GM12878 (cell line): ENCODE data around the gene CCDC177. TPM values are rescaled to one million over a fixed set of nuclear protein-coding genes. Genes with fewer than 3 reads are reported as not detected.

ENCODE experiments used
- ATAC-seq: fragments of 200-7000 bp; cut with Tn5 transposase; 3 replicates; pipeline ENCODE4 v1.9.1; 2020; ENCODE audit warnings: mild to moderate bottlenecking, moderate library complexity
- BruUV-seq: library from RNA; stranded (reverse); fragments of 400-500 nt; replicated peaks from 2 replicates; lab custom pipeline; 2021; lab: Mats Ljungman, UMichigan
- CTCF ChIA-PET: fragments of 300-600 bp; sonication (Branson Sonifier 250); formaldehyde crosslinking; extraction: SDS; loops from one replicate; lab custom pipeline; 2021; ENCODE audit warnings: inconsistent platforms; lab: Yijun Ruan, JAX
- POLR2A ChIA-PET: fragments of 350-600 bp; formaldehyde crosslinking; extraction: SDS; loops from one replicate; lab custom pipeline; 2021; ENCODE audit warnings: inconsistent platforms; lab: Charles Lee
- RAD21 ChIA-PET: fragments of 300-600 bp; sonication (Branson Sonifier 250); formaldehyde crosslinking; loops from one replicate; lab custom pipeline; 2023; ENCODE audit warnings: antibody characterized with exemption; ENCODE audit not compliant: unreplicated experiment; lab: Charles Lee
- SMC1A ChIA-PET: fragments of 300-600 bp; sonication (Branson Sonifier 250); formaldehyde crosslinking; loops from one replicate; lab custom pipeline; 2023; ENCODE audit not compliant: unreplicated experiment, uncharacterized antibody; lab: Charles Lee
- DNase-seq: peaks from one replicate; pipeline ENCODE4 v3.0.0-alpha.2; 2011; ENCODE audit warnings: low read depth, low spot score
- FAIRE-seq: peaks from 3 replicates; lab custom pipeline; 2011; peaks lifted over from hg19 to GRCh38; lab: Jason Lieb, UNC
- H2AFZ ChIP-seq: 2 replicates; pipeline ENCODE4 v1.6.0; 2011; ENCODE audit warnings: low read depth, low read length, control low read depth; ENCODE audit not compliant: control insufficient read depth
- H3K27ac ChIP-seq: 2 replicates; pipeline ENCODE4 v1.5.1; 2011; ENCODE audit warnings: control low read depth; ENCODE audit not compliant: control insufficient read depth, insufficient read depth
- H3K27me3 ChIP-seq, 2 experiments: replicated peaks in 1 of 2; 2 replicates each; pipeline versions ENCODE4 v1.6.0 to v1.6.1; 2011; ENCODE audit warnings: low read length in 1 of 2; ENCODE audit not compliant: control insufficient read depth in 2 of 2, insufficient read depth in 2 of 2
- H3K36me3 ChIP-seq, 2 experiments: 2 replicates each; pipeline ENCODE4 v1.5.1; 2011; ENCODE audit warnings: low read length in 1 of 2; ENCODE audit not compliant: control insufficient read depth in 2 of 2, insufficient read depth in 2 of 2
- H3K4me1 ChIP-seq: 2 replicates; pipeline ENCODE4 v1.6.1; 2011; ENCODE audit warnings: mild to moderate bottlenecking, low read length, moderate library complexity, mixed read lengths; ENCODE audit not compliant: control insufficient read depth, insufficient read depth
- H3K4me2 ChIP-seq: 2 replicates; pipeline ENCODE4 v1.6.0; 2011; ENCODE audit warnings: control low read depth; ENCODE audit not compliant: control insufficient read depth, insufficient read depth
- H3K4me3 ChIP-seq: fragments of 200-600 bp; sonication (generic); 2 replicates; pipeline ENCODE4 v1.5.1; 2016
- H3K79me2 ChIP-seq: 2 replicates; pipeline ENCODE4 v1.6.0; 2011; ENCODE audit warnings: low read length; ENCODE audit not compliant: control insufficient read depth, insufficient read depth
- H3K9ac ChIP-seq: 2 replicates; pipeline ENCODE4 v1.8.0; 2011; ENCODE audit warnings: low read length, control low read depth, mixed read lengths; ENCODE audit not compliant: control insufficient read depth, insufficient read depth
- H3K9me3 ChIP-seq: replicated peaks from 3 replicates; pipeline ENCODE4 v1.5.1; 2011; ENCODE audit warnings: mild to moderate bottlenecking, low read length; ENCODE audit not compliant: control insufficient read depth, insufficient read depth
- H4K20me1 ChIP-seq: 2 replicates; pipeline ENCODE4 v1.6.0; 2011; ENCODE audit not compliant: control insufficient read depth, insufficient read depth
- NR2F1 ChIP-seq: fragments of 450-650 bp; conservative IDR thresholded peaks from 2 replicates; pipeline ENCODE4 v1.6.1; 2017; ENCODE audit warnings: mild to moderate bottlenecking
- RFX5 ChIP-seq: IDR thresholded peaks from 2 replicates; pipeline ENCODE4 v1.6.1; 2011; ENCODE audit warnings: low read depth, low read length, improper control_type of control experiment
- WGBS: methylation state at CpG from one replicate; pipeline ENCODE4 v1.1.6; 2016; ENCODE audit warnings: low lambda C conversion rate; ENCODE audit not compliant: insufficient replicate concordance, insufficient coverage; ENCODE audit errors: missing lambda C conversion rate; 5-methylcytosine and 5-hydroxymethylcytosine counted together
- in situ Hi-C: fragments of 300-500 bp; cut with MboI; formaldehyde crosslinking; loops from 9 replicates; pipeline ENCODE4 v1.14.3; 2018; ENCODE audit warnings: mixed read lengths
- intact Hi-C: fragments of 100-400 bp; cut with micrococcal nuclease; formaldehyde crosslinking; loops from one replicate; pipeline ENCODE4 v1.14.2; 2022; ENCODE audit not compliant: unreplicated experiment
- polyA plus RNA-seq, 11 experiments: library from polyadenylated mRNA; depleted of rRNA in 4 of 11; unstranded in 6 of 11; stranded (reverse) in 5 of 11; fragments of >200 nt; fragmentation: Nextera tagmentation in 4 of 11; fragmentation: Illumina TruSeq in 1 of 11; extraction: Ambion mirVana in 4 of 11; extraction: Trizol in 1 of 11; gene quantifications; 1 replicate in 1 of 11; 2 replicates in 10 of 11; pipeline versions ENCODE4 v1.2.1 to v1.2.3, GENCODE V29; 2011 to 2016; ENCODE audit warnings: inconsistent platforms in 2 of 11, missing spikeins in 2 of 11, low read depth in 1 of 11
- total RNA-seq, 4 experiments: library from RNA; depleted of rRNA in 3 of 4; stranded (reverse); fragments of >200 nt in 3 of 4; fragmentation: Illumina TruSeq in 1 of 4; extraction: Trizol in 1 of 4; gene quantifications; 2 replicates each; pipeline versions ENCODE4 v1.2.1 to v1.2.3, GENCODE V29; 2013 to 2021
- TF ChIP-seq, protein P1 (sequence below): fragments of 450-650 bp; IDR thresholded peaks from 2 replicates; pipeline ENCODE4 v1.6.1; 2017; ENCODE audit warnings: mild to moderate bottlenecking, moderate library complexity
- TF ChIP-seq, protein P2 (sequence below): fragments of 450-650 bp; IDR thresholded peaks from 2 replicates; pipeline ENCODE4 v1.6.1; 2017; ENCODE audit warnings: mild to moderate bottlenecking, moderate library complexity
- TF ChIP-seq, protein P3 (sequence below), 3 experiments: IDR thresholded peaks in 2 of 3; conservative IDR thresholded peaks in 1 of 3; 2 replicates each; pipeline ENCODE4 v1.5.1; 2011; ENCODE audit warnings: low read depth in 3 of 3, low read length in 3 of 3, mild to moderate bottlenecking in 3 of 3, control low read depth in 2 of 3, moderate library complexity in 2 of 3, inconsistent platforms in 1 of 3, mixed read lengths in 1 of 3; ENCODE audit not compliant: control insufficient read depth in 2 of 3, insufficient read depth in 1 of 3; ENCODE audit errors: extremely low read depth in 1 of 3

The CCDC177 gene
- total and polyA plus RNA-seq, 10 of the 15 experiments (the other 5 are each of a cell fraction or from before 2014, with no cell fraction given) = not detected

DNA sequence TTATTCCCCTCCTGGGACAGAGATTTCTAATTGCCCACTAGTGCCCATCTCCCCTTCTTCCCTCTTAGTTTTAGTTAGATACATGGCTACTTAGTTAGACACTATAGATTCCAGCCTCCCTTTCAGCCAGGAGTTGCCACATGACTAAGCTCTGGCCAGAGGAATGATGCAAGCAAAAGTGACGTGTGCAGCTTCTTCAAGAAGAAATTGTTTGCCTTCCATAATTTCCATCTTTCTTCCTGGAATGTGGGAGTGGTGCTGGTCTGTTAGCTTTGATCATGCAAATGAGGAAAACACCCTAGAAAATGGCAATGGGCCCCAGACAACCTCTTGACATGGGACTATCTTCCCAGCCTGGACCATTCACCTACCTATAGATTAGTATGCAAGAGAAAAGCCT lies 21.4 kb downstream of the CCDC177 start:
- WGBS = 0% methylated on average over 1 of the region's 1 CpG
- no peak for FAIRE-seq
- RAD21 ChIA-PET = no interaction called here
- TF ChIP-seq, protein P1, sequence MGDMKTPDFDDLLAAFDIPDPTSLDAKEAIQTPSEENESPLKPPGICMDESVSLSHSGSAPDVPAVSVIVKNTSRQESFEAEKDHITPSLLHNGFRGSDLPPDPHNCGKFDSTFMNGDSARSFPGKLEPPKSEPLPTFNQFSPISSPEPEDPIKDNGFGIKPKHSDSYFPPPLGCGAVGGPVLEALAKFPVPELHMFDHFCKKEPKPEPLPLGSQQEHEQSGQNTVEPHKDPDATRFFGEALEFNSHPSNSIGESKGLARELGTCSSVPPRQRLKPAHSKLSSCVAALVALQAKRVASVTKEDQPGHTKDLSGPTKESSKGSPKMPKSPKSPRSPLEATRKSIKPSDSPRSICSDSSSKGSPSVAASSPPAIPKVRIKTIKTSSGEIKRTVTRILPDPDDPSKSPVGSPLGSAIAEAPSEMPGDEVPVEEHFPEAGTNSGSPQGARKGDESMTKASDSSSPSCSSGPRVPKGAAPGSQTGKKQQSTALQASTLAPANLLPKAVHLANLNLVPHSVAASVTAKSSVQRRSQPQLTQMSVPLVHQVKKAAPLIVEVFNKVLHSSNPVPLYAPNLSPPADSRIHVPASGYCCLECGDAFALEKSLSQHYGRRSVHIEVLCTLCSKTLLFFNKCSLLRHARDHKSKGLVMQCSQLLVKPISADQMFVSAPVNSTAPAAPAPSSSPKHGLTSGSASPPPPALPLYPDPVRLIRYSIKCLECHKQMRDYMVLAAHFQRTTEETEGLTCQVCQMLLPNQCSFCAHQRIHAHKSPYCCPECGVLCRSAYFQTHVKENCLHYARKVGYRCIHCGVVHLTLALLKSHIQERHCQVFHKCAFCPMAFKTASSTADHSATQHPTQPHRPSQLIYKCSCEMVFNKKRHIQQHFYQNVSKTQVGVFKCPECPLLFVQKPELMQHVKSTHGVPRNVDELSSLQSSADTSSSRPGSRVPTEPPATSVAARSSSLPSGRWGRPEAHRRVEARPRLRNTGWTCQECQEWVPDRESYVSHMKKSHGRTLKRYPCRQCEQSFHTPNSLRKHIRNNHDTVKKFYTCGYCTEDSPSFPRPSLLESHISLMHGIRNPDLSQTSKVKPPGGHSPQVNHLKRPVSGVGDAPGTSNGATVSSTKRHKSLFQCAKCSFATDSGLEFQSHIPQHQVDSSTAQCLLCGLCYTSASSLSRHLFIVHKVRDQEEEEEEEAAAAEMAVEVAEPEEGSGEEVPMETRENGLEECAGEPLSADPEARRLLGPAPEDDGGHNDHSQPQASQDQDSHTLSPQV = no peak
- TF ChIP-seq, all 136 proteins: peak for 0
- ChIA-PET POLR2A (no interaction called here), CTCF (interaction anchor here (1.0 kb wide), 1 partner anchor 16 kb away, joined by 3 read pairs; no protein-coding TSS in a partner anchor), SMC1A (interaction anchor here (0.8 to 1.0 kb wide), 2 partner anchors 9 to 295 kb away, joined by 3 read pairs; no protein-coding TSS in a partner anchor)
- no TSS peak for BruUV-seq
- no peaks in the 10 kb centered on the region for H4K20me1 ChIP-seq
- no peaks in the 10 kb centered on the region for H3K4me1 ChIP-seq
- H3K36me3 ChIP-seq = no peaks in the 10 kb centered on the region
- H3K9ac ChIP-seq = no peak overlapping the region
- no peak overlapping the region for H3K4me2 ChIP-seq
- ATAC-seq = no peak
- no peaks in the 10 kb centered on the region; a peak in 2 of 4 replicates for H3K27me3 ChIP-seq
- in situ Hi-C loops = no loop called here
- no peaks in the 10 kb centered on the region for H3K79me2 ChIP-seq
- no peak overlapping the region for H2AFZ ChIP-seq
- no peak overlapping the region for H3K27ac ChIP-seq
- no peak for DNase-seq
- H3K4me3 ChIP-seq = no peak overlapping the region
- H3K9me3 ChIP-seq = no peaks in the 10 kb centered on the region
- intact Hi-C loops = no loop called here

DNA sequence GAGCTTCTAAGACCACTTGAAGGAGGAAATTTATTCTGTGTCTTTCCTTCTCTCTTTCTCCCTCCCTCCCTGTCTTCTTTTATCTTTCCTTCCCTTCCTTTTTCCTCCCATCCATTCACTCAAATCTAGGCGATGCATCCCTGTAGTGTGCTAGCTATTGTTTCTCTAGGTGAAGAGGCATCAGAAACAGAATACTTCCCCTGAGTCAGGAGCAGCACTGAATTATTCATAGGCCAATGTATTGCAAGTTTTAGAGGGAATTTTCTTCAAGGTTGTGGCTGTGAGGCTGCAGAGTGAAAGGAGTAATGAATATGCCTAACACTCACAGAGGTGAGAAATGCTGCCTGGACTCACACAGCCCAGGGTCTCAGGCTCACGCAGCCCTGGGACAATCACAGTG lies 23.2 kb downstream of the CCDC177 start:
- Histone ChIP-seq H3K79me2 (no peaks in the 10 kb centered on the region), H3K36me3 (no peaks in the 10 kb centered on the region), H3K4me1 (no peaks in the 10 kb centered on the region), H2AFZ (no peak overlapping the region), H3K27me3 (no peaks in the 10 kb centered on the region; a peak in 2 of 4 replicates), H3K27ac (no peak overlapping the region), H4K20me1 (no peaks in the 10 kb centered on the region), H3K4me3 (no peak overlapping the region), H3K9me3 (no peaks in the 10 kb centered on the region), H3K9ac (no peak overlapping the region), H3K4me2 (no peak overlapping the region)
- ChIA-PET POLR2A (no interaction called here), RAD21 (interaction anchor here (0.9 kb wide), 1 partner anchor 11 kb away, joined by 3 read pairs; no protein-coding TSS in a partner anchor), SMC1A (no interaction called here), CTCF (interaction anchor here (1.2 kb wide), 1 partner anchor 76 kb away, joined by 3 read pairs; no protein-coding TSS in a partner anchor)
- no TSS peak for BruUV-seq
- FAIRE-seq = no peak
- no peak for ATAC-seq
- in situ Hi-C loops (no loop called here), intact Hi-C loops (no loop called here)
- no peak for DNase-seq
- 40% methylated on average over 2 of the region's 2 CpGs for WGBS
- TF ChIP-seq, protein P2, sequence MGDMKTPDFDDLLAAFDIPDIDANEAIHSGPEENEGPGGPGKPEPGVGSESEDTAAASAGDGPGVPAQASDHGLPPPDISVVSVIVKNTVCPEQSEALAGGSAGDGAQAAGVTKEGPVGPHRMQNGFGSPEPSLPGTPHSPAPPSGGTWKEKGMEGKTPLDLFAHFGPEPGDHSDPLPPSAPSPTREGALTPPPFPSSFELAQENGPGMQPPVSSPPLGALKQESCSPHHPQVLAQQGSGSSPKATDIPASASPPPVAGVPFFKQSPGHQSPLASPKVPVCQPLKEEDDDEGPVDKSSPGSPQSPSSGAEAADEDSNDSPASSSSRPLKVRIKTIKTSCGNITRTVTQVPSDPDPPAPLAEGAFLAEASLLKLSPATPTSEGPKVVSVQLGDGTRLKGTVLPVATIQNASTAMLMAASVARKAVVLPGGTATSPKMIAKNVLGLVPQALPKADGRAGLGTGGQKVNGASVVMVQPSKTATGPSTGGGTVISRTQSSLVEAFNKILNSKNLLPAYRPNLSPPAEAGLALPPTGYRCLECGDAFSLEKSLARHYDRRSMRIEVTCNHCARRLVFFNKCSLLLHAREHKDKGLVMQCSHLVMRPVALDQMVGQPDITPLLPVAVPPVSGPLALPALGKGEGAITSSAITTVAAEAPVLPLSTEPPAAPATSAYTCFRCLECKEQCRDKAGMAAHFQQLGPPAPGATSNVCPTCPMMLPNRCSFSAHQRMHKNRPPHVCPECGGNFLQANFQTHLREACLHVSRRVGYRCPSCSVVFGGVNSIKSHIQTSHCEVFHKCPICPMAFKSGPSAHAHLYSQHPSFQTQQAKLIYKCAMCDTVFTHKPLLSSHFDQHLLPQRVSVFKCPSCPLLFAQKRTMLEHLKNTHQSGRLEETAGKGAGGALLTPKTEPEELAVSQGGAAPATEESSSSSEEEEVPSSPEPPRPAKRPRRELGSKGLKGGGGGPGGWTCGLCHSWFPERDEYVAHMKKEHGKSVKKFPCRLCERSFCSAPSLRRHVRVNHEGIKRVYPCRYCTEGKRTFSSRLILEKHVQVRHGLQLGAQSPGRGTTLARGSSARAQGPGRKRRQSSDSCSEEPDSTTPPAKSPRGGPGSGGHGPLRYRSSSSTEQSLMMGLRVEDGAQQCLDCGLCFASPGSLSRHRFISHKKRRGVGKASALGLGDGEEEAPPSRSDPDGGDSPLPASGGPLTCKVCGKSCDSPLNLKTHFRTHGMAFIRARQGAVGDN = no peak
- TF ChIP-seq, protein P3, sequence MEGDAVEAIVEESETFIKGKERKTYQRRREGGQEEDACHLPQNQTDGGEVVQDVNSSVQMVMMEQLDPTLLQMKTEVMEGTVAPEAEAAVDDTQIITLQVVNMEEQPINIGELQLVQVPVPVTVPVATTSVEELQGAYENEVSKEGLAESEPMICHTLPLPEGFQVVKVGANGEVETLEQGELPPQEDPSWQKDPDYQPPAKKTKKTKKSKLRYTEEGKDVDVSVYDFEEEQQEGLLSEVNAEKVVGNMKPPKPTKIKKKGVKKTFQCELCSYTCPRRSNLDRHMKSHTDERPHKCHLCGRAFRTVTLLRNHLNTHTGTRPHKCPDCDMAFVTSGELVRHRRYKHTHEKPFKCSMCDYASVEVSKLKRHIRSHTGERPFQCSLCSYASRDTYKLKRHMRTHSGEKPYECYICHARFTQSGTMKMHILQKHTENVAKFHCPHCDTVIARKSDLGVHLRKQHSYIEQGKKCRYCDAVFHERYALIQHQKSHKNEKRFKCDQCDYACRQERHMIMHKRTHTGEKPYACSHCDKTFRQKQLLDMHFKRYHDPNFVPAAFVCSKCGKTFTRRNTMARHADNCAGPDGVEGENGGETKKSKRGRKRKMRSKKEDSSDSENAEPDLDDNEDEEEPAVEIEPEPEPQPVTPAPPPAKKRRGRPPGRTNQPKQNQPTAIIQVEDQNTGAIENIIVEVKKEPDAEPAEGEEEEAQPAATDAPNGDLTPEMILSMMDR (IDR thresholded peaks at IDR 0.05 in 2 of 3, conservative IDR thresholded peaks at IDR 0.05 in 1 of 3; ENCODE audit: control insufficient read depth in 2 of 3, extremely low read depth in 1 of 3, insufficient read depth in 1 of 3, low read depth in 3 of 3, low read length in 3 of 3) = no peak
- TF ChIP-seq RFX5 = no peak
- TF ChIP-seq NR2F1 = no peak
